ENCODE data around the gene DLK1.
A peak's percentile ranks its signal among the peaks of the same experiment; 100 is the strongest.

Gene DLK1

GRCh38 chr14:100714258-100714892 lies 12.3 kb upstream of the DLK1 start:
- peak; percentile 8 to 60 (median 32) for DNase-seq

- DNase-seq, result no peak
Observed at GRCh38 chr14:100715332-100715731, 11.4 kb upstream of the DLK1 start.

- no peak for DNase-seq
Observed at GRCh38 chr14:100715803-100716202, 10.9 kb upstream of the DLK1 start.

GRCh38 chr14:100717386-100717785 lies 9.3 kb upstream of the DLK1 start:
- DNase-seq, result no peak

- DNase-seq, result no peak
Observed at GRCh38 chr14:100719976-100720520, 6.6 kb upstream of the DLK1 start.

- no peak for DNase-seq
Observed at GRCh38 chr14:100721568-100721967, 5.1 kb upstream of the DLK1 start.

- no peak for DNase-seq
Observed at GRCh38 chr14:100722367-100722766, 4.3 kb upstream of the DLK1 start.

- no peak for DNase-seq
Observed at GRCh38 chr14:100723135-100723829, 3.4 kb upstream of the DLK1 start.

GRCh38 chr14:100723830-100724437 lies 2.8 kb upstream of the DLK1 start:
- no peak for DNase-seq

- no peak for DNase-seq
Observed at GRCh38 chr14:100724536-100724935, 2.2 kb upstream of the DLK1 start.

- no peak for DNase-seq
Observed at GRCh38 chr14:100725587-100726387, 905 bp upstream of the DLK1 start.

- no peak for DNase-seq
Observed at GRCh38 chr14:100727086-100727872, 587 bp downstream of the DLK1 start.

- no peak for DNase-seq
Observed at GRCh38 chr14:100727873-100728240, 1.2 kb downstream of the DLK1 start.

- DNase-seq, result no peak
Observed at GRCh38 chr14:100728962-100729361, 2.3 kb downstream of the DLK1 start.

- DNase-seq, result no peak
Observed at GRCh38 chr14:100729982-100730381, 3.3 kb downstream of the DLK1 start.

GRCh38 chr14:100730581-100730980 lies 3.9 kb downstream of the DLK1 start:
- DNase-seq, result no peak

- no peak for DNase-seq
Observed at GRCh38 chr14:100731011-100731670, 4.4 kb downstream of the DLK1 start.

GRCh38 chr14:100731846-100732765 lies 5.4 kb downstream of the DLK1 start:
- no peak for DNase-seq

GRCh38 chr14:100732766-100733100 lies 6.0 kb downstream of the DLK1 start:
- DNase-seq, result no peak

GRCh38 chr14:100733152-100733850 lies 6.6 kb downstream of the DLK1 start:
- no peak for DNase-seq
